Panc1 (cell line): ENCODE data around the gene MMP15. TPM values are rescaled to one million over a fixed set of nuclear protein-coding genes. Genes with fewer than 3 reads are reported as not detected.

Experiments used
- ATAC-seq: fragments of 200-7000 bp; cut with Tn5 transposase; 2 replicates; pipeline ENCODE4 v1.9.1; 2020; ENCODE audit warnings: mild to moderate bottlenecking, moderate library complexity
- BruUV-seq: library from RNA; stranded (reverse); fragments of 400-500 nt; replicated peaks from 2 replicates; lab custom pipeline; 2021; lab: Mats Ljungman, UMichigan
- CTCF ChIA-PET: fragments of 300-600 bp; sonication (Branson Sonifier 250); formaldehyde crosslinking; loops from one replicate; lab custom pipeline; 2022; ENCODE audit warnings: antibody characterized with exemption; lab: Charles Lee
- POLR2A ChIA-PET: fragments of 300-600 bp; sonication (Branson Sonifier 250); formaldehyde crosslinking; loops from one replicate; lab custom pipeline; 2022; ENCODE audit warnings: antibody characterized with exemption; lab: Charles Lee
- DNase-seq: peaks from one replicate; pipeline ENCODE4 v3.0.0-alpha.2; 2010; ENCODE audit warnings: low read depth, low spot score
- H3K27ac ChIP-seq: 2 replicates; pipeline ENCODE4 v1.5.1; 2011; ENCODE audit warnings: mild to moderate bottlenecking, low read length, inconsistent platforms
- H3K27me3 ChIP-seq: fragments of 200-500 bp; sonication (Bioruptor generic); 2 replicates; pipeline ENCODE4 v1.6.0; 2014; ENCODE audit warnings: low read length, inconsistent platforms; ENCODE audit not compliant: control insufficient read depth, insufficient read depth
- H3K36me3 ChIP-seq: fragments of 200-500 bp; sonication (Bioruptor generic); 2 replicates; pipeline ENCODE4 v1.5.1; 2014; ENCODE audit warnings: inconsistent platforms, mild to moderate bottlenecking, low read length, moderate library complexity; ENCODE audit not compliant: control insufficient read depth, insufficient read depth
- H3K4me1 ChIP-seq: 2 replicates; pipeline ENCODE4 v1.5.1; 2011; ENCODE audit warnings: inconsistent platforms, mild to moderate bottlenecking, low read length, moderate library complexity; ENCODE audit not compliant: control insufficient read depth, insufficient read depth
- H3K4me3 ChIP-seq, 2 experiments: 2 replicates each; pipeline ENCODE4 v1.5.1; 2011 to 2012; ENCODE audit warnings: low read depth in 2 of 2, low read length in 2 of 2, mild to moderate bottlenecking in 2 of 2, inconsistent platforms in 1 of 2, moderate library complexity in 1 of 2
- H3K9me3 ChIP-seq: fragments of 200-500 bp; sonication (Bioruptor generic); 2 replicates; pipeline ENCODE4 v1.5.1; 2014; ENCODE audit warnings: low read depth, mild to moderate bottlenecking, inconsistent platforms, low read length, moderate library complexity; ENCODE audit not compliant: control insufficient read depth, insufficient read depth
- POLR2AphosphoS5 ChIP-seq: IDR thresholded peaks from 2 replicates; pipeline ENCODE4 v1.6.1; 2012; ENCODE audit warnings: mild to moderate bottlenecking, low read depth, low read length, moderate library complexity
- SIN3A ChIP-seq: IDR thresholded peaks from 2 replicates; pipeline ENCODE4 v1.6.1; 2012; ENCODE audit warnings: low read depth, mild to moderate bottlenecking, low read length, moderate library complexity, borderline replicate concordance; ENCODE audit not compliant: insufficient read depth
- TCF7L2 ChIP-seq: IDR thresholded peaks from 2 replicates; pipeline ENCODE4 v1.6.1; 2011; ENCODE audit warnings: mild to moderate bottlenecking, low read depth, low read length, inconsistent platforms
- in situ Hi-C: cut with HindIII; loops from 2 replicates; pipeline ENCODE4 v1.10.0; 2016; ENCODE audit warnings: low sequenced_read_pairs, low pct_unique_long_range_greater_than_20kb
- intact Hi-C: fragments of 100-400 bp; cut with micrococcal nuclease; formaldehyde crosslinking; loops from one replicate; pipeline ENCODE4 v1.10.0; 2022; ENCODE audit not compliant: unreplicated experiment
- total RNA-seq: library from RNA; stranded (reverse); gene quantifications from one replicate; pipeline ENCODE4 v1.2.1, GENCODE V29; 2021; ENCODE audit not compliant: unreplicated experiment
- TF ChIP-seq, protein P1 (sequence below), 2 experiments: IDR thresholded peaks; 2 replicates each; pipeline ENCODE4 v1.6.1; 2011 to 2012; ENCODE audit warnings: low read depth in 2 of 2, control low read depth in 1 of 2, low read length in 1 of 2, mild to moderate bottlenecking in 1 of 2, moderate library complexity in 1 of 2; ENCODE audit not compliant: insufficient read depth in 1 of 2
- TF ChIP-seq, protein P2 (sequence below): fragments of 450-650 bp; IDR thresholded peaks from 2 replicates; pipeline ENCODE4 v1.5.1; 2017; ENCODE audit warnings: mild to moderate bottlenecking

MMP15 gene
- total RNA-seq, 1 experiment from 2014 or later, result 10.9 TPM

DNA sequence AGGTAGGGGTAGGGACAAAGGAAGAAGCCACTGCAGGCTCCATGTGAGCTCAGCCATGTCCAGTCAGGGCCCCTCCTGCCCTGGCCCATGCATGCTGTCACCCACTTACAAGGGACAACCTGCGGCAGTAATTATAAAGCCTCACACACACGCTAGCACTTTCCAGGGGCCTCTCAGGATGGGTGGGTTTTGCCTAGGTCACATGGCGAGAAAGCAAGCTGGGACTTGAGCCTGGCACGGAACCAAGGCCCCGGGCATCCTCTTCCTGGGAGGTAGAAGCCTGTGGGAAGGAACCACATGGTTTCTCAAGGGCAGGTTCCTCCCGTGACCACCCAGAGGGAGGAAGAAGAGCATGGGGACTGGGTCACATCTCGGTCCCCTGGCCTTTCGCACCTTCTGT is 32.1 kb upstream of the MMP15 start:
- no peaks in the 10 kb centered on the region for H3K4me1 ChIP-seq
- in situ Hi-C loops, result no loop called here
- no TSS peak for BruUV-seq
- no peaks in the 10 kb centered on the region for H3K36me3 ChIP-seq
- CTCF ChIA-PET, result no interaction called here
- no peak for DNase-seq
- TF ChIP-seq SIN3A, result no peak
- TF ChIP-seq, protein P1, sequence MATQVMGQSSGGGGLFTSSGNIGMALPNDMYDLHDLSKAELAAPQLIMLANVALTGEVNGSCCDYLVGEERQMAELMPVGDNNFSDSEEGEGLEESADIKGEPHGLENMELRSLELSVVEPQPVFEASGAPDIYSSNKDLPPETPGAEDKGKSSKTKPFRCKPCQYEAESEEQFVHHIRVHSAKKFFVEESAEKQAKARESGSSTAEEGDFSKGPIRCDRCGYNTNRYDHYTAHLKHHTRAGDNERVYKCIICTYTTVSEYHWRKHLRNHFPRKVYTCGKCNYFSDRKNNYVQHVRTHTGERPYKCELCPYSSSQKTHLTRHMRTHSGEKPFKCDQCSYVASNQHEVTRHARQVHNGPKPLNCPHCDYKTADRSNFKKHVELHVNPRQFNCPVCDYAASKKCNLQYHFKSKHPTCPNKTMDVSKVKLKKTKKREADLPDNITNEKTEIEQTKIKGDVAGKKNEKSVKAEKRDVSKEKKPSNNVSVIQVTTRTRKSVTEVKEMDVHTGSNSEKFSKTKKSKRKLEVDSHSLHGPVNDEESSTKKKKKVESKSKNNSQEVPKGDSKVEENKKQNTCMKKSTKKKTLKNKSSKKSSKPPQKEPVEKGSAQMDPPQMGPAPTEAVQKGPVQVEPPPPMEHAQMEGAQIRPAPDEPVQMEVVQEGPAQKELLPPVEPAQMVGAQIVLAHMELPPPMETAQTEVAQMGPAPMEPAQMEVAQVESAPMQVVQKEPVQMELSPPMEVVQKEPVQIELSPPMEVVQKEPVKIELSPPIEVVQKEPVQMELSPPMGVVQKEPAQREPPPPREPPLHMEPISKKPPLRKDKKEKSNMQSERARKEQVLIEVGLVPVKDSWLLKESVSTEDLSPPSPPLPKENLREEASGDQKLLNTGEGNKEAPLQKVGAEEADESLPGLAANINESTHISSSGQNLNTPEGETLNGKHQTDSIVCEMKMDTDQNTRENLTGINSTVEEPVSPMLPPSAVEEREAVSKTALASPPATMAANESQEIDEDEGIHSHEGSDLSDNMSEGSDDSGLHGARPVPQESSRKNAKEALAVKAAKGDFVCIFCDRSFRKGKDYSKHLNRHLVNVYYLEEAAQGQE (IDR thresholded peaks at IDR 0.05; ENCODE audit: insufficient read depth in 1 of 2, low read depth in 2 of 2, low read length in 1 of 2), result no peak
- TF ChIP-seq TCF7L2, result no peak
- TF ChIP-seq, protein P2, sequence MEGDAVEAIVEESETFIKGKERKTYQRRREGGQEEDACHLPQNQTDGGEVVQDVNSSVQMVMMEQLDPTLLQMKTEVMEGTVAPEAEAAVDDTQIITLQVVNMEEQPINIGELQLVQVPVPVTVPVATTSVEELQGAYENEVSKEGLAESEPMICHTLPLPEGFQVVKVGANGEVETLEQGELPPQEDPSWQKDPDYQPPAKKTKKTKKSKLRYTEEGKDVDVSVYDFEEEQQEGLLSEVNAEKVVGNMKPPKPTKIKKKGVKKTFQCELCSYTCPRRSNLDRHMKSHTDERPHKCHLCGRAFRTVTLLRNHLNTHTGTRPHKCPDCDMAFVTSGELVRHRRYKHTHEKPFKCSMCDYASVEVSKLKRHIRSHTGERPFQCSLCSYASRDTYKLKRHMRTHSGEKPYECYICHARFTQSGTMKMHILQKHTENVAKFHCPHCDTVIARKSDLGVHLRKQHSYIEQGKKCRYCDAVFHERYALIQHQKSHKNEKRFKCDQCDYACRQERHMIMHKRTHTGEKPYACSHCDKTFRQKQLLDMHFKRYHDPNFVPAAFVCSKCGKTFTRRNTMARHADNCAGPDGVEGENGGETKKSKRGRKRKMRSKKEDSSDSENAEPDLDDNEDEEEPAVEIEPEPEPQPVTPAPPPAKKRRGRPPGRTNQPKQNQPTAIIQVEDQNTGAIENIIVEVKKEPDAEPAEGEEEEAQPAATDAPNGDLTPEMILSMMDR, result no peak
- TF ChIP-seq POLR2AphosphoS5, result no peak
- ATAC-seq, result no peak
- no peaks in the 10 kb centered on the region for H3K27me3 ChIP-seq
- no peak overlapping the region for H3K27ac ChIP-seq
- POLR2A ChIA-PET, result no interaction called here
- no peak overlapping the region for H3K4me3 ChIP-seq
- intact Hi-C loops, result no loop called here
- no peaks in the 10 kb centered on the region for H3K9me3 ChIP-seq

DNA sequence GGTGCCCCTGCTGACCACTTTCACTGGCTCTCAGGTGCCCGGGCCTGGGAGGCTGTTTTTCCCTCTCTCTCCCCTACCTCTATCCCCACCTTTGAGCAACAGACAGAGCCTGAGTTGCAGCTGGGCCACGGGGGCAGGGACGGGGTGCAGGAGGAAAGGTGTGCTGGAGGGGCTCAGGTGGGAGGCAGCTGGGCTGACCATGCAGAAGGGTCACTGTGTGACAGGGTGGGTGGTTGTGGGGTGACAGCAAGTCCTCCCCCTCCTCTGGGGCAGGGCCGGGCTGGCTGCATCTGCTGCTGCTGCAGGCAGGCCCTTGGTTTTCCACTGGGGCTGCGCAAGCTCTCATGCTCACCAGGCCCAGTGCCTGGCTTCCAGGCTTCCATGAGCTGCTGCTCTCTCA is 31.7 kb upstream of the MMP15 start:
- Histone ChIP-seq H3K27me3 (no peaks in the 10 kb centered on the region), H3K36me3 (no peaks in the 10 kb centered on the region), H3K4me1 (no peaks in the 10 kb centered on the region), H3K4me3 (no peak overlapping the region), H3K9me3 (no peaks in the 10 kb centered on the region), H3K27ac (no peak overlapping the region)
- BruUV-seq, result no TSS peak
- TF ChIP-seq POLR2AphosphoS5 (no peak), TCF7L2 (no peak), SIN3A (no peak)
- TF ChIP-seq, protein P1 (IDR thresholded peaks at IDR 0.05; ENCODE audit: insufficient read depth in 1 of 2, low read depth in 2 of 2, low read length in 1 of 2), result no peak
- TF ChIP-seq, protein P2, result no peak
- ChIA-PET CTCF (no interaction called here), POLR2A (no interaction called here)
- in situ Hi-C loops, result no loop called here
- no peak for DNase-seq
- intact Hi-C loops, result no loop called here
- ATAC-seq, result no peak
